ENCODE results near the gene GNG12. TPM values are rescaled to one million over a fixed set of nuclear protein-coding genes. Genes with fewer than 3 reads are reported as not detected.

GNG12 gene
- total RNA-seq, 1 experiment from 2014 or later: 102 TPM

GRCh38 chr1:67696708-67697107 lies 136.6 kb downstream of the GNG12 start:
- TF ChIP-seq EZH2 (IDR thresholded peaks at IDR 0.05; ENCODE audit: low read depth) (no peak), CTCF (conservative IDR thresholded peaks at IDR 0.05) (no peak)
- Histone ChIP-seq H4K20me1 (ENCODE audit: insufficient read depth) (no peaks in the 10 kb centered on the region), H3F3A (ENCODE audit: insufficient read depth, low read depth) (peaks cover 21% of the 10 kb centered on the region), H3K4me1 (replicated peaks; ENCODE audit: insufficient read depth) (peaks cover 16% of the 10 kb centered on the region), H2AFZ (no peak overlapping the region), H3K36me3 (ENCODE audit: low read depth) (no peaks in the 10 kb centered on the region), H3K9me2 (ENCODE audit: insufficient read depth) (no peaks in the 10 kb centered on the region), H3K4me2 (no peak overlapping the region), H3K27me3 (ENCODE audit: insufficient read depth, low read depth) (no peaks in the 10 kb centered on the region), H3K79me2 (ENCODE audit: low read depth) (no peaks in the 10 kb centered on the region), H3K27ac (no peak overlapping the region), H3K9me3 (ENCODE audit: insufficient read depth, low read depth) (no peaks in the 10 kb centered on the region), H3K4me3 (no peak overlapping the region)
- CTCF ChIA-PET: no interaction called here
- POLR2A ChIA-PET (ENCODE audit: unreplicated experiment): no interaction called here
- BruUV-seq (replicated peaks): no TSS peak
- intact Hi-C loops (cut with micrococcal nuclease; ENCODE audit: unreplicated experiment): no loop called here
- no peak for DNase-seq

- ChIA-PET POLR2A (ENCODE audit: unreplicated experiment) (no interaction called here), CTCF (no interaction called here)
- no TSS peak for BruUV-seq (replicated peaks)
- no peak for TF ChIP-seq CTCF (conservative IDR thresholded peaks at IDR 0.05)
- no peak for TF ChIP-seq EZH2 (IDR thresholded peaks at IDR 0.05; ENCODE audit: low read depth)
- no peak overlapping the region for H3K4me2 ChIP-seq
- H3F3A ChIP-seq (ENCODE audit: insufficient read depth, low read depth): peaks cover 17% of the 10 kb centered on the region
- H3K36me3 ChIP-seq (ENCODE audit: low read depth): no peaks in the 10 kb centered on the region
- H3K79me2 ChIP-seq (ENCODE audit: low read depth): no peaks in the 10 kb centered on the region
- H3K4me3 ChIP-seq: no peak overlapping the region
- H3K9me3 ChIP-seq (ENCODE audit: insufficient read depth, low read depth): no peaks in the 10 kb centered on the region
- intact Hi-C loops (cut with micrococcal nuclease; ENCODE audit: unreplicated experiment): no loop called here
- H3K9me2 ChIP-seq (ENCODE audit: insufficient read depth): no peaks in the 10 kb centered on the region
- H3K27me3 ChIP-seq (ENCODE audit: insufficient read depth, low read depth): no peaks in the 10 kb centered on the region
- H3K4me1 ChIP-seq (replicated peaks; ENCODE audit: insufficient read depth): peaks cover 8% of the 10 kb centered on the region
- no peak overlapping the region for H2AFZ ChIP-seq
- no peak overlapping the region for H3K27ac ChIP-seq
- no peaks in the 10 kb centered on the region for H4K20me1 ChIP-seq (ENCODE audit: insufficient read depth)
- no peak for DNase-seq
Measured at GRCh38 chr1:67695963-67696362, 137.3 kb downstream of the GNG12 start.

- no TSS peak for BruUV-seq (replicated peaks)
- no peak for DNase-seq
- H3K9me2 ChIP-seq (ENCODE audit: insufficient read depth): no peaks in the 10 kb centered on the region
- intact Hi-C loops (cut with micrococcal nuclease; ENCODE audit: unreplicated experiment): no loop called here
- ChIA-PET CTCF (interaction anchor here (0.6 kb wide), 1 partner anchor 136 kb away, joined by 4 read pairs; no protein-coding TSS in a partner anchor), POLR2A (ENCODE audit: unreplicated experiment) (interaction anchor here (0.7 kb wide), 1 partner anchor 67 kb away, joined by 3 read pairs; no protein-coding TSS in a partner anchor)
- TF ChIP-seq CTCF (conservative IDR thresholded peaks at IDR 0.05) (no peak), EZH2 (IDR thresholded peaks at IDR 0.05; ENCODE audit: low read depth) (no peak)
- H2AFZ ChIP-seq: no peak overlapping the region
- H3K4me2 ChIP-seq: no peak overlapping the region
- H3K4me1 ChIP-seq (replicated peaks; ENCODE audit: insufficient read depth): peaks cover 25% of the 10 kb centered on the region
- no peaks in the 10 kb centered on the region for H4K20me1 ChIP-seq (ENCODE audit: insufficient read depth)
- no peaks in the 10 kb centered on the region for H3K27me3 ChIP-seq (ENCODE audit: insufficient read depth, low read depth)
- H3K27ac ChIP-seq: no peak overlapping the region
- no peak overlapping the region for H3K4me3 ChIP-seq
- H3K36me3 ChIP-seq (ENCODE audit: low read depth): peaks cover 22% of the 10 kb centered on the region
- H3F3A ChIP-seq (ENCODE audit: insufficient read depth, low read depth): peaks cover 53% of the 10 kb centered on the region
- H3K9me3 ChIP-seq (ENCODE audit: insufficient read depth, low read depth): no peaks in the 10 kb centered on the region
- peaks cover 19% of the 10 kb centered on the region for H3K79me2 ChIP-seq (ENCODE audit: low read depth)
Measured at GRCh38 chr1:67691712-67692111, 141.6 kb downstream of the GNG12 start.

Measured in PC-9 (cell line).